GM18519 (cell line): Measurements from ENCODE around the gene TYRP1.

ENCODE experiments used
- ATAC-seq: cut with Tn5 transposase; IDR thresholded peaks from one replicate; pipeline ENCODE4 v1.9.1; 2021; ENCODE audit warnings: mild to moderate bottlenecking, moderate library complexity; ENCODE audit not compliant: unreplicated experiment, low FRiP score

Gene TYRP1

DNA sequence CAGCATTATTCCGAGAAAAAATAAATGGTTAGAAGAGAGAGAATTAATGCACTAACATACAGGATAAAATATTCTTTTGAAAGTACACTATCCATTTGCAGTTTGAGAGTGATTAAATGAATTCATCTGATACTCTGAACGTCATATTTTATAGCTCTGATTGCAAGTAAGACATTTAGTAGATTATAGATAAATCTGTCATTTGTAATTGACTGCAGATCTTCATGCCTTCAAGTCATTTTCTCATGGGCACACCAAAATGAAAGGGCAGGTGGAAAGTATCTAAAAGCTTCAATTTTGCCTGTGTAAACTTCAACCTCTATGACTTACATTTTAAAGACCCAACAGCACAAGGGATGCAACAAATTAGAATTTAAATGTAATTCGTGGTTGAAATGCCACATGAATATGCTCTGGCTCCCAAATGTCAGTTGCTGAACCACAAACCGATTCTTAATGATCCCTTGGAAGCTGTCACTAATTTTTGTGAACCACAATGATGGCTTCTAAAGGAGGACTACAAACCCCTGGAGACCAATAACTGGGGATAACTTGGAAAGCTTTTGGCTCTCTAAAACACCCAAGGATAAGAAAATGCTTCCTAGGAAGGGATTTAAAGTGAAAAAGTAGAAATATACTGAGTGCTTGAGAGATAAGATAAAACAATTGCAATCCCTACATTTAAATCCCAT lies 3.9 kb downstream of the TYRP1 start:
- no peak for ATAC-seq

DNA sequence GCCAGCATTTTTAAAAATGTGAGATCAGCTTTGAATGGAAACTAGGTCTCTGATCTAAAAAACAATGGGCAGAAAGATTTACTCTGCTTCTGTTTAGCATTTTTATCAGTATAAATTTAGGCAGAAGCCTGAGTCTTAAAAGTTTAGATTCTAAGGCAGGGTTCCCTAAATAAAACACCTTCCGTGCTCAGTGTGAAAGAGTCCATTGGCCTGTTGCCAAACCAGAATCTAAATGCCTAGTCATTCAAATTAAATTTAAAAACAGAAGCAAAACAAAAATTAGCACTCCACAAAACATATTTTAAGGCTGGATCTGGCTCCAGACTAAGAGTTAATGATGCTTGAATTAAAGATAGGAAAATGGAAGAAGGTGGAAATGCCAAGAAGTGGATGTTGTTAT lies 4.5 kb downstream of the TYRP1 start:
- ATAC-seq, result no peak

DNA sequence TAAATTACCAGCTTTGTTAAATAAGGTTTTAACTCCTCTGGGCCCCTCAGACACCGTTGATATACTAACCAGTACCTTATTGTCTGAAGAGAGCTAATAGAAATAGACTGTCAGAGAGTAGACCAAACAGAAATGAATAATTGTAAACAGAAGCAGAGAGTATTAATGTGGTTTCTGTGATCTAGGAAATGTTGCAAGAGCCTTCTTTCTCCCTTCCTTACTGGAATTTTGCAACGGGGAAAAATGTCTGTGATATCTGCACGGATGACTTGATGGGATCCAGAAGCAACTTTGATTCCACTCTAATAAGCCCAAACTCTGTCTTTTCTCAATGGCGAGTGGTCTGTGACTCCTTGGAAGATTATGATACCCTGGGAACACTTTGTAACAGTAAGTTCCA lies 5.1 kb downstream of the TYRP1 start:
- ATAC-seq, result no peak

DNA sequence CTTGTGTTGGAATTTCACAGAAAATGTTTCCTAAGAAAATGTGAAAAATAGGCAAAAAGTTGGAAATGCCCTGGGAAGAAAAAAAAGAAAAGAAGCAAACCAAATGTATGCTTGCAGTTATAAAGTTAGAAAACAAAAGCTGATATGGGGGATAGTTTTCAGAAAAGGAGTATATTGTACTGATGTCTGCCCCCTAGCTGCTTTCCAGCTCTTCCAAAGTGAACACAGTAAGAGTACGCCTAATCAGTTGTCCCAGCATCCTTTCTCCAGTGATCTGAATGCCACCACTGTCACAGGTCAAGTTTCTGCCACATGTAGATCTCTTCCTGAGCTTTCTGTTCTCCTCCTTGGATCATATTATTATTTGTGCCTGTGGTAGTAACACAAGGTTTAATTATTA lies 5.8 kb downstream of the TYRP1 start:
- no peak for ATAC-seq

DNA sequence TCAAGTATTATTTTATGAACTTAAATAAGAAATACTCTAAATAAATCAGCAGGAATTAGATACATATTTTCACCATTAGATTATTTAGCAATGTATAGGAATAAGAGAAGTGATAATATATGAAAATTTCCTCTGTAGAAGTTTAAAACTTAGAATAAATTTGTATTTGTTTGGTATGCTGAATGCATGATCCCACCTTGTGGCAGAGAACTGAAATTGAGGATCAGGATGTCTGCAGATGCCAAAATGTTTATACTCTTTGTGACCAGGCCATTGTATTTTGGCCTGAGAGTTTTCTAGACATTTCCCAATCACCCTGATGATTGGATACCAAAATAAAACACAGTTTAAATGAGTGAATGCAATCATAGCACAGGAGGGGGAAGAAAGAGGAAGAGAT lies 6.3 kb downstream of the TYRP1 start:
- ATAC-seq, result no peak

DNA sequence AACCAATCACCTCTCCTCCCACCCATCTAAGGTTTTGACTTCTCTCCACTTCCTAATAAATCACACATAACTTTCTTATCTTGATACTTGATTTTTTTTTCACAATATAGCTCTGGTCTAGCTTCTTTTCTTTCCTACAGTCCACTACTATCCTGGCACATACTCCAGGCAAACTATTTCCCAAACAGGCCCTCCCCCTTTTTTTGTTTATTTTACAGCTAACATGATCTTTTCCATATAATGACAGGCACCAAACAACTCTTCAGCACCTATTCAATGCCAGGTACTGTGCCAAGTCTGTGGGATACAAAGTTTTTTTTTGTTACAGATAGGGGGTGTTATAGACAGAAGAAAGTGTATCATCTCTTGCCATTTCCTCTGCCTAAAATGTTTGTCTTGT lies 7.9 kb downstream of the TYRP1 start:
- no peak for ATAC-seq

DNA sequence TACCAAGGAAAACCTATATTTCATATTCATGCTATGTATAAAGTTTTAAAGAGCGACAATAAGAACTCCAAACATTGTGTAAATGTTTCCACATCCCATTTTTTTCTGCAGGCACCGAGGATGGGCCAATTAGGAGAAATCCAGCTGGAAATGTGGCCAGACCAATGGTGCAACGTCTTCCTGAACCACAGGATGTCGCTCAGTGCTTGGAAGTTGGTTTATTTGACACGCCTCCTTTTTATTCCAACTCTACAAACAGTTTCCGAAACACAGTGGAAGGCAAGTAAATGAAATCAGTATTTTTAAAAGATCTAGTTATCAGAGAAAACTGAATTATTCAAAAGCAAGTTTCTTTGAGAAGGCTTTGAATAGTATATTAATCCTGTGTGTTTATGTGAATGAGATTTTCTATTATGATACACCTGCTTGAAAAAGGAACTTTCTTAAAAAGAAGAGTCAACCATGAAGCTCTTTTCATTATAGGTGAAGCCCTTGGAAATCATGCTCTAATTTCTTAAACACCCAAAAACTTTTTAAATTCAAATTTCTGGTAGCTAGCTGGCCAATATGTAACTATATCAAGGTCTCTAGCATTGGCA lies 9.1 kb downstream of the TYRP1 start:
- ATAC-seq, result no peak

DNA sequence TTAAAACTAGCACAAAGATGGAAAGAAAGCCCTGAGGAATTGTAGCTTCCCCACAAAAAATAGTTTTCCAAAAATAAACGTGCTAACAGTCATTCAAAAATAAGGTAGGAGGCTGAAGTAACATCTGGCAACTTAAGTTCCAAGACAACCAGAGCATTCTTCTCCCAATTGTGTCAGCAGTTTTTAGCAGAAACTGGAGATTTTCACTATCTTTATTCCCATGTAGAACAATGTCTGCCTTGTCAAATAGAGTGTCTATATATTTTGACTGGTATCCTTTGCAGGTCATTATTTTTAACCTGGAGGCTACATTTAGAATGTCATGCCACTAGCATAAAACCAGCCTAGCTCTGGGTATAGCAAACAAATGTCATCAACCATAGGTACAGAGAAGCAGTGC lies 10.8 kb downstream of the TYRP1 start:
- no peak for ATAC-seq

DNA sequence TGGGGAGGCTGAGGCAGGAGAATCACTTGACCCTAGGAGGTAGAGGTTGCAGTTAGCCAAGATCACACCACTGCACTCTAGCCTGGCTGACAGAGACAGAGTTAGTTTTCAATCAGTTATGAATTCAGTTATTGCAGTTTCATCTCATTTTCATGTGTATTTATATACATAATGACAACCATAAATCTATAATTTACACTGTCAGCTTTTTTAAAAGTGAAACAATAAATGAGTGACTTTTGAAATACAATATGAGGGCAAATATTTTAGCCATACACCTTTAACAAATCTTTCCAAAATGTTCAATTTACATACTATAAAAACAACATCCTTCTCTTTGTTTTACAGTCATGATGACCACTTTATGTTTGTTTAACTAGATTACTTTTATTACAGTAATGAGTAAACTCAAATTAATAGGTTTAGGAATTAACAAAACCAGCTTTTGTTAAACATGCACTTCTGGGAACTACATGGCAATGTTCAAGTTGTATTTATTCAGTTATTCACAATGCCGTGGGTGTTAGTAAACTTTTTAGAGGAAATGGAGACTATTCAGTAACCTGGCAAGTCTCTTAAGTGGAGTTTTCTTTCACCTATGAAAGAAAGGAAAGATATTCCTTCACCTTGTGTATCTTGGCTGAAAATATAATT lies 12.7 kb downstream of the TYRP1 start:
- no peak for ATAC-seq

DNA sequence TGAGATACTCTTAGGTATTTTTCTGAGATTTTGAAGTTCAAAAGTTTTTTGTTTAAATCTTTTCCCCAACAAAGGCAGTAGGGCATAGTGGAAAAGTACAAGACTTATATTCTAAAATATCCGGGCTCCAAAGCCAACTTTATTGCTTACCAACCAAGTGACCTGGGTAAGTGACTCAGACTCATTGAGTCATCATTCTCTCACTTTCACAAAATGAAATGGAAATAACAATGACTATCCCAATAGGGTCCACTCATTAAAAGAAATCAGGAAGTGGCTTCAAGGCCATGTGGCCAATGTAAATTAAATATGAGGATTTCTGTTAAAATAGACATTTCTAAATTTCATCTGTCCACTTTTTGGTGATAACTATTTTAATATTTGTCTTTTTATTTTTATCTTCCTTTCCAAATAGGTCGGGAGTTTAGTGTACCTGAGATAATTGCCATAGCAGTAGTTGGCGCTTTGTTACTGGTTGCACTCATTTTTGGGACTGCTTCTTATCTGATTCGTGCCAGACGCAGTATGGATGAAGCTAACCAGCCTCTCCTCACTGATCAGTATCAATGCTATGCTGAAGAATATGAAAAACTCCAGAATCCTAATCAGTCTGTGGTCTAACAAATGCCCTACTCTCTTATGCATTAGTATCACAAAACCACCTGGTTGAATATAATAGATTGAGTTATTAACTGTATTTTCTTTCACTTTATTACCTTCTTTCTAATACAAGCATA lies 15.5 kb downstream of the TYRP1 start:
- no peak for ATAC-seq

DNA sequence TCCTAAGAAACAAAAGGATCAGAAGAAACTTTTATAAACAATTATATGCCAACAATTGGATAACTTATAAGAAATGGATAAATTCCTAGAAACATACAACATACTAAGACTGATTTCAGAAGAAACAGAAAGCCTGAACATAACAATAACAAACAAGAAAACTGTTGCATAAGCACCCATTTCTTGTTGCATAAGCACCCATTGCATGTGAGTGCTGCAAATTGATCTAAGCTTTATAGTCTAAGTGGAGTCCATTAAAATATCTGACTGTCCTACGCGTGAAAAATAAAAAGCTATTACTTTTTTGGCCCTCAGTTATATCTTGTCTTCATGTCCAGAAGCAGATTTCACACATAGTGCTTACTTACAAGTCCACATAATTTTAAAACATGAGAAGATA lies 19.3 kb downstream of the TYRP1 start:
- no peak for ATAC-seq

DNA sequence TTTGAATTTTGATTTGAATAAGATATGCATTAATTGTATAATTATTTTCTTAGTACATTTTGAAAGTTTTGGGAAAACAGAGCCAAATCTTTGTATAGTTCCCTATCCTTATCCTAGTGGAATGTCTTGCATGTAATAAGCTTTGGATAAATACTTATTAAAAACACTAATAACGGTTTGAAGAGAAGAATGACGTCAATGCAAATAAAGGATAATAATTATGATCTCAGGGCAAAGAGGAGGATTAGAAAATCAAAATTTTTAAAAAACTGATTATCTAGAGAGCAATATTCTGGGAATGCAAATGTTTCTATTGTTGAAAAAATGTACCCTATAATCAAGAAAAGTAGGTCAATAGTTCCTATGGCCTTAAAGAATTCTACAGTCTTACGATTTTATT lies 22.1 kb downstream of the TYRP1 start:
- no peak for ATAC-seq

DNA sequence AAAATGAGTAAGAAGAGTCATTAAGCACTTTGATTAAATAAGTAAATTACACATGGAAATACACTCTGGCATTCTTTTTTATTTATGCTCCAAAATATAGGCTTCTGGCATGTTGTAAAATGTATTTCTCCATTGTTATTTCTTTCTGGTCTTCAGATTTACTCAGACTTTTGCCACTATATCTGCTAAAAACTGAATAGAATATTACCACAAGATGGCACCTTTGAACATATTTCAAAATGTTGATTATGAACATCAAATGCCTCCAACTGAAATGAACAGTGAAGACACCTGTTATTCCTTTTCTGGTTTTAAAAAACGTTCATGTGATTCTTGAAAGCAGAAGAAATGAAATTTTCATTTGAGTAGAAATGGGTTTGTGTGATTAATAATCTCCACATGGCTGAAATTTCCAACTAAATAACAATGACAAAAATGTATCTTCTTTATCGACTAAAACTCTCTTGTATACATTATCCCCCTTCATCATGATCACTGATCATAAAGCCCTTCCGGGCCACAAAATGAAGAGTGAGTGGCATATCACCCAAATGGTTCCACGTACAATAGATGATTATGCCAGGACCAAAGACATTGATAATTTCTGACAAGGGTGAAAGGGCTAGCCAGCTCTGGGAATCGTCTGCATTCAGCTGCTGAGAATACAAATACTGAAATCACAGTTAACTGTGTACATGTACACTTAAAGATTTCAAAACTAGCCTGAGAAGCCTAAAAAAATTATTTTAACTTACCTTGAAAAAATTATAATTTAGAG lies 23.8 kb downstream of the TYRP1 start:
- no peak for ATAC-seq

DNA sequence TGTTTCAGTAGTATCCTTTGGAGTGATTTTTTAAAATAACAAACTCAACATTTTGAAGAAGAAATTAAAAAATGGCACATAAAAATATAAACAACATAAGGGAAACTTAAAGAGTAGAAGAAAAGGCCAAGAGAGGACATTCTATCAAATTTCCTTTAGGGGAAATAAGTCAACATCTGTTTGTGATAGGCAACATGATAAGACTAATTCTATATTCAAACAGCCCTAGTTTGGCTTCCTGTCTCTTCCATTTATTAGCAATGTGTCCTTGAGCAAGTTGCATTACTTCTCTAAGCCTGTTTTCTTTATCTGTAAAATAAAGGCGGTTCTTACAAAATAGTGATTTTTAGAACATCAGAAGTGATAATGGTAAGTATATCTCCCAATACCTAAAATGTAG lies 24.7 kb downstream of the TYRP1 start:
- ATAC-seq, result no peak

DNA sequence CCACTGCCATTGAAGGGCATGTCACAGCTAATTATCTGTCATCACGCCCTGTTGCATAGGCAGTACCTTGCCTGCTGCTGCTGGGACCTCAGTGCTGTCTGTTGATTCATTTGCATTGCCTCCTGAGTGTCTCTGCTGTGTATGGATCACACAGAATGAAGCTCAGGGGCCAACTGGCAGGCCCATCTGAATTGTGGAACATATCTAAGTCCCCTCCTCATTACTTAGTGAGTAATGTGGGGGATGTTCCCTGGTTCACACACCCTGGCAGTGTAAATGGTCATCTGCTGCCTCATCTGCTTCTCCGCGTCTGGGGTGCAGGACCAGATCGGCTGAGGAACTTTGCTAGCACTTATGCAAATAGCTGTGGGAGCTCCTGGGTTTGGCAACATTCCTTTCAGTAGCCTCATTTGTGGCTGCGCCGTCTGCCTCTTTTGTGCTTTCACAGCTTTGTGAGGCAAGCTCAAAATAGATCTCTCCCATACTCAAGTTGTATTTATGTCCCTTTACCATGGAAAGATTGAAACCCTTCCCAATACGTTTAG lies 25.4 kb downstream of the TYRP1 start:
- no peak for ATAC-seq

DNA sequence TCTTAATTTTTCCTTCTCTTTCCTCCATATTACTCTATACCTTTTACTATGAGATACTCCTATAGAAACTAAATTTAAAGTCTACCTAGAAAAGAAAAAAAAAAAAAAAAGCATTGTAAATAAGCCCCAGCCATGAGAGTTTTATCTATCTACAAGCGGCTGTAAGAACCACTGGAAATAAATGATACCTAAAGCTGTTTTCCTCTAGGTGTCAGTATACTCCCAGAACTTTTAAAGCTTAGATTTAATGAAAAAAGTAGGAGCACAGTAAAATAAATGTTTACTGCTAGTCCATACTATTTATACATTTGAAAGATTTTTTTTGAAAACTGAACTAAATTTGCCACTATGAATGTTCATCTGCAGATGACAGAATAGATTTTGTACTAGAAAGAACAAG lies 26.2 kb downstream of the TYRP1 start:
- no peak for ATAC-seq

DNA sequence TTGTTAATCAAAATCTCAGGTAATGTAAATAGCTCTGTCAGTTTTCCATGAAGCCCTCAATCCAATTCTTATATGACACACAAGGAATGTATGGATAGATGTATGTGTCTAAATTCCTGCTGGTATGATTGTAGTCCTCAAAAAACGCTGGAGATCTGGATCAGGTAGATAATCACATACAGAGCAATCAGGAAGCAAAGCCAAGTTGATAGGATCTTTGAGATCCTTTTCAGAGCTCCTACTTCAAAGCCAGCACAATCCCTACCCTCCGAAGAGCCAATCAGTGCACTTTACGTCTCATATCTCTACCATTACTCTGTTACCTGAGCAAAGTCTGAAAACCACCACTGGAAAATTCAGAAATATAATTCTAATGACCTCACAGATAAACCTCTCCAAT lies 27.4 kb downstream of the TYRP1 start:
- no peak for ATAC-seq

DNA sequence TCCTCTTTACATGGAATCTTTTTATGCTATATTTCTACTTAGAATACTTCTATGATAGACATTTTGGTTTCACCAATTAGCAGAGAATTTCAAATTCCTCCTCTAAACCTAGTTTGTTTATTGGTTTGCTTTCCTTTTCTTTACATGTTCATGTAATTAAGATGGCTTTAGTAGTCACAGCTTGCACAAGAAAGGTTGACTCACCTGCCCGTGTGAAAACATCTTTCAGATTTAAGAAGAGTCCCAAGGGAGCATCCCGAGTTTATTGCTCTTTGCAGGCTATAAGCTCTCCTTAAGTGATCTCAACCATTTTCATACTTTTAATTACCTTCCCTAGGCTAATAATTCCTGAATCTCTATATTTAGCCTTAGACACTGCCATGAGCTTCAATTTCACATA lies 28.9 kb downstream of the TYRP1 start:
- no peak for ATAC-seq

DNA sequence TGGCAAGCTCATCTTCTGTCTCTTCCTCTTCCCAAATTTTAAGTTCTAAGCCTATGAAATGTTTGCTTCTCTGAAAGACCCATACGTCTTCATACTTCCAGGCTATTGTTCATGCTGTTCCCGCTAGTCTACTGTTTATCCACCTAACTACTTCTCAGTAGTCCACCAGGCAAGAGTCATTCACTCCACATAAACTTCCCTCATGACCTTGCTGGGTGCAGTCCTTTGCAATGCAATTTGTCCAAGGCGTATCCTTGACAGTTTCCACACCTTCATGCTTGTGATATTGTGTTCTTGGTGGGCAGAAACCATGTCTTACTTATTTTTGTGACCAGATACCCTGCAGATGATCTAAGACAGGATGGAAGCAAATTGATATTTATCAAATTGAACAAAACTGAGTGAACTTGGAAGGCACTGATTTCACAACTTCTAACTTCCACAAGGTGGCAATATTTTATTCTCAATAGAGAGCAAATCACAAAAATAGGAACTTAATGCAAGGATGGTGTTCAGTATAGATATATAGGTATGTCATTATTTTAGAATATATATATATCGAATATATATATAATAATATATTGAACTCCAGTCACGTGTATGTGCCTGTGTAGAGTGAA lies 30.3 kb downstream of the TYRP1 start:
- no peak for ATAC-seq

DNA sequence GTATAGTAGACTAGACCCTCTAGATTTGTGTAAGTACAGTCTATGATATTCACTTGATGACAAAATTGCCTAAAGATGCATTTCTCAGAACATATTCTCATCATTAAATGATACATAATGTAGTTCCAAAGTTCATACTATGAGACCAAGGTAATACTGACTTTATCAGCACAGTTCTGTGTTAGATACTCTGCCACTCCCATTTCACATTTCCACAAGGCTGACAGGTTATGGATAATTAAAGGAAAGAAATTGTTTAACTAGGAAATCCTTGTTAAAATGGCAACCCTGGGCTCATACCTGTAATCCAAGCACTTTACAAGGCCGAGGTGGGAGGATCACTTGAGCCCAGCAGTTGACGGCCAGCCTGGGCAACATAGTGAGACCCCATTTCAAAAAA lies 33.6 kb downstream of the TYRP1 start:
- ATAC-seq, result no peak
